Large intestine (tissue), 1 donor: ENCODE results near the gene SLC6A5. TPM values are rescaled to one million over a fixed set of nuclear protein-coding genes. Genes with fewer than 3 reads are reported as not detected.

Experiments
- polyA plus RNA-seq: library from polyadenylated mRNA; unstranded; fragments of 120-200 nt; gene quantifications from one replicate; pipeline ENCODE4 v1.2.1, GENCODE V29; 2013

Gene SLC6A5
- polyA plus RNA-seq, 1 donor: 0.01 TPM

Other genes with a start within 250 kb of the SLC6A5 start
- gene HTATIP2, start 235.9 kb upstream of the SLC6A5 start, polyA plus RNA-seq: 25.0 TPM
- gene PRMT3, start 211.9 kb upstream of the SLC6A5 start, polyA plus RNA-seq: 17.2 TPM
- gene NELL1, start 70.0 kb downstream of the SLC6A5 start, polyA plus RNA-seq: 5.1 TPM